ENCODE results near the gene POLK. TPM values are rescaled to one million over a fixed set of nuclear protein-coding genes. Genes with fewer than 3 reads are reported as not detected.

The POLK gene
- total RNA-seq, 1 experiment from 2014 or later: 27.7 TPM

DNA sequence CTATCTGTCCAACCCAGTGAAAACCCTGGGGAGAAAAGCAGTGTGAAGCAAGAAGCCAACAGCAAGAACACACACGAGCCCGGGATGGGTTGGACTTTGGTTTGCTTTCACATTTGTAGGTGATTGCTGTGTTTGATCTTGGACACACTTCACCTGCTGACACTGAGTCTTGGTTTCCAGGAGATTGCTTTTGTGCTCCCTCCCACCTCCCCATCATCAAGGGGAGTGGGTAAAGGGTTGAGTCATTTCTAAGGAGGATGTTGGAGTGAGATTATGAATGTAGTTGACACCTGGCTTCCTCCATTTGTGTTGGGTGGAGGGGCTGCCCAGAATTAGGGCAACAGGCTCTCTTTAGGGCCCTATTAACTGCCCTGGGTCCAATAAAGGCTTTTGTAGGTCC lies 137.0 kb downstream of the POLK start:
- no peak overlapping the region for H3K27ac ChIP-seq
- DNase-seq: no peak
- H3K9me3 ChIP-seq (replicated peaks): no peaks in the 10 kb centered on the region
- no peaks in the 10 kb centered on the region for H3K36me3 ChIP-seq
- H3K4me3 ChIP-seq: no peak overlapping the region
- no peaks in the 10 kb centered on the region for H3K27me3 ChIP-seq
- no peaks in the 10 kb centered on the region for H3K4me1 ChIP-seq

Other genes starting within 250 kb of the POLK start
- gene HMGCR, start 174.7 kb upstream of the POLK start, total RNA-seq (2014; rRNA removed; shearing (Covaris generic)): 85.6 and 93.6 TPM in 2 replicates
- gene CERT1, start 262 bp upstream of the POLK start, total RNA-seq (2014; rRNA removed; shearing (Covaris generic)): 24.7 and 28.8 TPM in 2 replicates
- gene ANKDD1B, start 99.6 kb downstream of the POLK start, total RNA-seq (2014; rRNA removed; shearing (Covaris generic)): 0.18 TPM in 1 of 2 replicates, not detected in the other
- gene POC5, start 205.5 kb downstream of the POLK start, total RNA-seq (2014; rRNA removed; shearing (Covaris generic)): 17.9 and 23.3 TPM in 2 replicates

Data from SJCRH30 (cell line).